Breast epithelium (tissue), 4 donors: Measurements from ENCODE around the gene HMGA1. TPM values are rescaled to one million over a fixed set of nuclear protein-coding genes. Genes with fewer than 3 reads are reported as not detected.

ENCODE experiments used
- DNase-seq, 2 donors: peaks; one replicate each; pipeline ENCODE4 v3.0.0-alpha.2; 2019; ENCODE audit warnings: low spot score in 2 of 2
- H3K27ac ChIP-seq, 2 donors: fragments of 200-600 bp; sonication (generic) in 1 of 2; one replicate each; pipeline ENCODE4 v1.5.1; 2016 to 2019; ENCODE audit warnings: mild to moderate bottlenecking in 1 of 2
- H3K27me3 ChIP-seq, 2 donors: fragments of 200-600 bp; sonication (generic) in 1 of 2; one replicate each; pipeline versions ENCODE4 v1.5.1 to v1.6.0; 2017 to 2019; ENCODE audit warnings: control low read depth in 1 of 2, mild to moderate bottlenecking in 1 of 2
- H3K36me3 ChIP-seq: fragments of 200-600 bp; one replicate; pipeline ENCODE4 v1.5.1; 2019
- H3K4me1 ChIP-seq, 2 donors: fragments of 200-600 bp; sonication (generic); one replicate each; pipeline ENCODE4 v1.5.1; 2016 to 2019; ENCODE audit warnings: control low read depth in 1 of 2
- H3K4me3 ChIP-seq, 3 donors: fragments of 200-600 bp; sonication (generic); 1 replicate in 2 of 3; 2 replicates in 1 of 3; pipeline ENCODE4 v1.5.1; 2016 to 2019; ENCODE audit warnings: mild to moderate bottlenecking in 3 of 3, moderate library complexity in 2 of 3
- H3K9me3 ChIP-seq, 2 donors: fragments of 200-600 bp; sonication (generic) in 1 of 2; one replicate each; pipeline ENCODE4 v1.5.1; 2016 to 2019; ENCODE audit warnings: control low read depth in 1 of 2
- POLR2A ChIP-seq: fragments of 450-650 bp; IDR thresholded peaks from one replicate; pipeline ENCODE4 v1.6.1; 2016; ENCODE audit warnings: antibody characterized with exemption, mild to moderate bottlenecking, moderate library complexity
- POLR2AphosphoS5 ChIP-seq, 3 donors: sonication (generic); formaldehyde crosslinking; IDR thresholded peaks; one replicate each; pipeline ENCODE4 v1.6.1; 2017; ENCODE audit warnings: antibody characterized with exemption in 3 of 3
- intact Hi-C: fragments of 100-400 bp; cut with DNase I; formaldehyde crosslinking; loops from one replicate; pipeline ENCODE4 v1.15.1; 2023; ENCODE audit warnings: low total_unique reads
- total RNA-seq, 3 donors: library from RNA; depleted of rRNA; stranded (reverse); fragments of >200 nt; gene quantifications; one replicate each; pipeline ENCODE4 v1.1.0, GENCODE V29; 2016
- TF ChIP-seq, protein P1 (sequence below), 3 donors: fragments of 450-650 bp; IDR thresholded peaks; one replicate each; pipeline ENCODE4 v1.5.1; 2016 to 2017; ENCODE audit warnings: antibody characterized with exemption in 3 of 3, mild to moderate bottlenecking in 3 of 3, moderate library complexity in 3 of 3

Gene HMGA1, protein sequence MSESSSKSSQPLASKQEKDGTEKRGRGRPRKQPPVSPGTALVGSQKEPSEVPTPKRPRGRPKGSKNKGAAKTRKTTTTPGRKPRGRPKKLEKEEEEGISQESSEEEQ
- total RNA-seq = 10 to 100 TPM; 10.9 to 20.9 (median 12.8) TPM

DNA sequence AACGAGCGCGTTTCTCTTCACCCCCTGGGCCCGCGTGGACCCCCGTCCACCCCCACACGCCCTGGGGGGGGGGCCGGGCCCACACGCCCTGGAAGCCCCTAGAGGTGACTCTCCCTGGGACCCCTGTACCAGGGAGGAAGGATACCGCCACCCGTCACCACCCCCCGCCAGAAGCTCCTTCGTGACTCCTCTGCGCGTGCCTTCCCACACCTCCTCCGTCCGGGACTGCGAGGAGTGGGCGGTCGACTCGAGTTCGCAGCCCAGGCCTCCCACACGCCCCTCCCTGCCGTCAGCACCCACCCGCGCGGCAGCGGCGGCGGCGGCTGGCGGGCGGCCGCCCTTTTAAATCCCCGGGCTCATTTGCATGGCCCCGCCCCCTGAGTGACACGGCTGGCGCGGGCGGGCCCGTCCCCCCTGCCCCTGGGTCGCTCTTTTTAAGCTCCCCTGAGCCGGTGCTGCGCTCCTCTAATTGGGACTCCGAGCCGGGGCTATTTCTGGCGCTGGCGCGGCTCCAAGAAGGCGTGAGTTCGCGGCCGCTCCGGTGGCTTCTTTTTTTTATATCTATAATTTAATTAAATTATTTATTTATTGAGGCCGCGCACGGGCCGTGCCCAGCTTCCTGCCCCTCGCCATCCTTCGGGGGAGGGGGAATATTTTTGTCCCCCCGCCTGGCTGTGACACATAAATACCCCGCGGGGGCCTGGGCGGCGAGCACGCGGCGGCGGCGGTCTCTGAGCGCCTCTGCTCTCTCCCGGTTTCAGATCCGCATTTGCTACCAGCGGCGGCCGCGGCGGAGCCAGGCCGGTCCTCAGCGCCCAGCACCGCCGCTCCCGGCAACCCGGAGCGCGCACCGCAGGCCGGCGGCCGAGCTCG lies at the start of gene HMGA1:
Gene HMGA1 (plus strand): TSS at position 431 of the 873 bp plus-strand sequence. CDS start 3,908 bp downstream, outside the sequence.
- TF ChIP-seq POLR2AphosphoS5 (IDR thresholded peaks at IDR 0.05) = peak; percentile 23 to 84 (median 56)
- TF ChIP-seq, protein P1, sequence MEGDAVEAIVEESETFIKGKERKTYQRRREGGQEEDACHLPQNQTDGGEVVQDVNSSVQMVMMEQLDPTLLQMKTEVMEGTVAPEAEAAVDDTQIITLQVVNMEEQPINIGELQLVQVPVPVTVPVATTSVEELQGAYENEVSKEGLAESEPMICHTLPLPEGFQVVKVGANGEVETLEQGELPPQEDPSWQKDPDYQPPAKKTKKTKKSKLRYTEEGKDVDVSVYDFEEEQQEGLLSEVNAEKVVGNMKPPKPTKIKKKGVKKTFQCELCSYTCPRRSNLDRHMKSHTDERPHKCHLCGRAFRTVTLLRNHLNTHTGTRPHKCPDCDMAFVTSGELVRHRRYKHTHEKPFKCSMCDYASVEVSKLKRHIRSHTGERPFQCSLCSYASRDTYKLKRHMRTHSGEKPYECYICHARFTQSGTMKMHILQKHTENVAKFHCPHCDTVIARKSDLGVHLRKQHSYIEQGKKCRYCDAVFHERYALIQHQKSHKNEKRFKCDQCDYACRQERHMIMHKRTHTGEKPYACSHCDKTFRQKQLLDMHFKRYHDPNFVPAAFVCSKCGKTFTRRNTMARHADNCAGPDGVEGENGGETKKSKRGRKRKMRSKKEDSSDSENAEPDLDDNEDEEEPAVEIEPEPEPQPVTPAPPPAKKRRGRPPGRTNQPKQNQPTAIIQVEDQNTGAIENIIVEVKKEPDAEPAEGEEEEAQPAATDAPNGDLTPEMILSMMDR (IDR thresholded peaks at IDR 0.05) = no peak
- TF ChIP-seq POLR2A = peak; percentile 72
- Histone ChIP-seq H3K36me3 (no peaks in the 10 kb centered on the region), H3K4me3 (peak within 1 kb of the TSS; percentile 66 to 78 (median 73)), H3K27ac (peak within 1 kb of the TSS; percentile 89 to 94), H3K27me3 (no peaks in the 10 kb centered on the region), H3K4me1 (no peaks in the 10 kb centered on the region), H3K9me3 (no peaks in the 10 kb centered on the region)
- DNase-seq = peak; percentile 80 to 86
- intact Hi-C loops = no loop called here

DNA sequence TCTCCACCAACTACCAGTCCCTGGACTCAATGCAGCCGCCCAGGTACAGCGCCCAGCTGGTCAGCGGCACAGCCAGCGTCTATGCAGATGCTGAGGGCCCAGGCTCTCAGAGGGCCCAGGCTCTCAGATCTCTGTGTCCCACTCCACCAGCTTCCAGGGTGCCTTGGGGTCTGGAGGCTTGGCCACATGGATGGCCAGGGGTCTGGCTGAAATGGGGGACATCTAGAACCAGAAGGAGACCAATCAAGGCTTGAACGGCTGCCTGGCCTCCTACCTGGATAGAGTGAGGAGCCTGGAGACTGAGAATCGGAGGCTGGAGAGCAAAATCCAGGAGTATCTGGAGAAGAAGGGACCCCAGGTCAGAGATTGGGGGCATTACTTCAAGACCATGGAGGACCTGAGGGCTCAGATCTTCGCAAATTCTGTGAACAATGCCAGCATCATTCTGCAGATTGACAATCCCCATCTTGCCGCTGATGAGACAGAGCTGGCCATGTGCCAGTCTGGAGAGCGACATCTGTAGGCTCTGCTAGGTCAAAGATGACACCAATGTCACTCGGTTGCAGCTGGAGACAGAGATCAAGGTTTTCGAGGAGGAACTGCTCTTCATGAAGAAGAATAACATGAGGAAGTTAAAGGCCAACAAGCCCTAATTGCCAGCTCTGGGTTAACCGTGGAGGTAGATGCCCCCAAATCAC lies 46.7 kb upstream of the HMGA1 start:
- intact Hi-C loops = loop anchor here (5.0 kb wide), 1 partner anchor 1322 kb away; the partner anchor contains the start of gene TULP1

DNA sequence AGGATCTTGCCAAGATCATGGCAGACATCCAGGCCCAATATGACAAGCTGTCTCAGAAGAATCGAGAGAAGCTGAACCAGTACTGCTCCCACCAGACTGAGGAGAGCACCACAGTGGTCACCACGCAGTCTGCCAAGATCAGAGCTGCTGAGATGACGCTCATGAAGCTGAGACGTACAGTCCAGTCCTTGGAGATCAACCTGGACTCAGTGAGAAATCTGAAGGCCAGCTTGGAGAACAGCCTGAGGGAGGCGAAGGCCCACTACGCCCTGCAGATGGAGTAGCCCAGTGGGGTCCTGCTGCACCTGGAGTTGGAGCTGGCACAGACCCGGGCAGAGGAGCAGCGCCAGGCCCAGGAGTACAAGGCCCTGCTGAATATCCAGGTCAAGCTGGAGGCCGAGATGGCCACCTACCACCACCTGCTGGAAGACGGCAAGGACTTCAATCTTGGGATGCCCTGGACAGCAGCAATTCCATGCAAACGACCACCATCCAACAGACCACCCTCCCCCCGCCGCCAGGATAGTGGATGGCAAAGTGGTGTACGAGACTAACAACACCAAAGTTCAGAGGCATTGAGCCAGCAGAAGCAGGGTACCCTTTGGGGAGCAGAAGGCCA lies 46.1 kb upstream of the HMGA1 start:
- no peaks in the 10 kb centered on the region for H3K36me3 ChIP-seq
- DNase-seq = no peak
- H3K27ac ChIP-seq = no peak overlapping the region
- no peak overlapping the region for H3K4me3 ChIP-seq
- H3K9me3 ChIP-seq = no peaks in the 10 kb centered on the region
- TF ChIP-seq POLR2A (no peak), POLR2AphosphoS5 (IDR thresholded peaks at IDR 0.05) (no peak)
- intact Hi-C loops = no loop called here
- no peaks in the 10 kb centered on the region for H3K27me3 ChIP-seq
- no peaks in the 10 kb centered on the region for H3K4me1 ChIP-seq

More for the DNA sequence above, 46.7 kb upstream of the HMGA1 start:
- no peak overlapping the region for H3K27ac ChIP-seq
- no peaks in the 10 kb centered on the region for H3K4me1 ChIP-seq
- no peaks in the 10 kb centered on the region for H3K27me3 ChIP-seq
- no peak for TF ChIP-seq POLR2AphosphoS5 (IDR thresholded peaks at IDR 0.05)
- no peak for TF ChIP-seq POLR2A
- TF ChIP-seq, protein P1 (IDR thresholded peaks at IDR 0.05) = no peak
- H3K4me3 ChIP-seq = no peak overlapping the region
- no peaks in the 10 kb centered on the region for H3K36me3 ChIP-seq
- H3K9me3 ChIP-seq = no peaks in the 10 kb centered on the region
- no peak for DNase-seq

DNA sequence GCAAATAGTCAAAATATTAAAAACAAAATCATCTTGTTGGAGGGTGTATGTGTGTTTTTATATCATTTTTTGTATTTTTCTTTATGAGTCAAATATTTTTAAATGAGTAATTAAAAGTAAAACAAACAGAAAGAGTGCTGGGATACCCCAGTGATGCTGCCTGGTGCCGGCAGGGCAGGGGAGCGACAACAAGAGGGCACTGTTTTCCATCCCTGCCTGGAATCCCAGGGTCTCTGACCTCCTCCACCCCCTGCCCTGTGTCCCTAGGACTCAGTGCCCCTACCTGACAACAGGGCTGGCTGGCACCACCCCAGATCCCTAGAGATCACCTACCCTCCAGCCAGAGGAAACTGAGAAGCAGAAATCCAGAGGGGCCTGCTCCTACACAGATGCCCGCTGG lies 41.9 kb upstream of the HMGA1 start:
- Histone ChIP-seq H3K36me3 (no peaks in the 10 kb centered on the region), H3K27me3 (no peaks in the 10 kb centered on the region), H3K4me1 (no peaks in the 10 kb centered on the region), H3K9me3 (no peaks in the 10 kb centered on the region), H3K4me3 (no peak overlapping the region), H3K27ac (no peak overlapping the region)
- TF ChIP-seq POLR2A = no peak
- TF ChIP-seq POLR2AphosphoS5 (IDR thresholded peaks at IDR 0.05) = no peak
- TF ChIP-seq, protein P1 (IDR thresholded peaks at IDR 0.05) = no peak
- DNase-seq = no peak
- intact Hi-C loops = no loop called here

DNA sequence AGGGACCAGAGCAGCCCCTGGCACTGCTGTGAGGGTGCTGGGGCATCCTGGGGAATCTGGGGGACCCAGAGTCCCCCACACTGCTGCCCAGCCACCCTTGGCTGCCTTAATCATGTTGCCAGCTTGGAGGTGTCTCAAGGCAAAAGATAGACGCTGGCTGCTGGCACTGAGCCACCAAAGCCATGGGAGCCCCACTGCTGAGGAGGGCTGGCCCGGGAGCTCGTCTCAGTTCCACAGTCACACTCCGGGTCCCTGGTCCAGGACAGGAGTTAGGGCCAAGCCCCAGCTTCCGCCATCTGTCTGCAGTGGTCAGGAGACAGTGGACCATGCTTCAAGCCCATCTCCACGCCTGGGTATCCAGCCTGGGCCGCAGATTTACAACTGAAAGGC lies 41.0 kb upstream of the HMGA1 start:
- H3K4me3 ChIP-seq = peak overlapping the region; percentile 44 to 67 (median 53)
- intact Hi-C loops = no loop called here
- no peaks in the 10 kb centered on the region for H3K36me3 ChIP-seq
- no peaks in the 10 kb centered on the region for H3K27me3 ChIP-seq
- TF ChIP-seq POLR2AphosphoS5 (IDR thresholded peaks at IDR 0.05) (no peak), POLR2A (no peak)
- TF ChIP-seq, protein P1 (IDR thresholded peaks at IDR 0.05) = no peak
- no peaks in the 10 kb centered on the region for H3K4me1 ChIP-seq
- H3K27ac ChIP-seq = no peak overlapping the region
- no peak for DNase-seq
- no peaks in the 10 kb centered on the region for H3K9me3 ChIP-seq
